HepG2 (cell line): Measurements from ENCODE around the gene ABHD18. TPM values are rescaled to one million over a fixed set of nuclear protein-coding genes. Genes with fewer than 3 reads are reported as not detected.

Experiments
- ASH2L ChIP-seq: fragments of 300-600, 200-600 bp; sonication (generic); IDR thresholded peaks from 2 replicates; pipeline ENCODE4 v1.7.0; 2017; ENCODE audit warnings: low read depth, mild to moderate bottlenecking, moderate library complexity, mixed read lengths, low read length; ENCODE audit not compliant: insufficient read length
- DNMT3B ChIP-seq: conservative IDR thresholded peaks from 2 replicates; pipeline ENCODE4 v1.6.1; 2016; ENCODE audit warnings: missing biosample characterization, control low read depth
- HDAC1 ChIP-seq: sonication (generic); formaldehyde crosslinking; IDR thresholded peaks from 2 replicates; pipeline ENCODE4 v1.5.1; 2020; ENCODE audit warnings: mild to moderate bottlenecking, missing genetic modification reagents
- HOXA5 ChIP-seq: sonication (generic); formaldehyde crosslinking; IDR thresholded peaks from 2 replicates; pipeline ENCODE4 v1.4.0; 2020; ENCODE audit warnings: missing genetic modification reagents
- KAT8 ChIP-seq: IDR thresholded peaks from 2 replicates; pipeline ENCODE4 v1.6.1; 2016; ENCODE audit warnings: missing genetic modification reagents, missing compliant biosample characterization
- KLF13 ChIP-seq: sonication (generic); formaldehyde crosslinking; IDR thresholded peaks from 2 replicates; pipeline ENCODE4 v1.4.0; 2020; ENCODE audit warnings: mild to moderate bottlenecking, missing genetic modification reagents
- KLF15 ChIP-seq: sonication (generic); formaldehyde crosslinking; IDR thresholded peaks from 2 replicates; pipeline ENCODE4 v1.8.1; 2023; ENCODE audit warnings: borderline replicate concordance, mild to moderate bottlenecking, inconsistent platforms, missing genetic modification reagents, mixed read lengths
- MAX ChIP-seq: IDR thresholded peaks from 2 replicates; pipeline ENCODE4 v1.6.1; 2012; ENCODE audit warnings: inconsistent platforms
- MED1 ChIP-seq: sonication (generic); formaldehyde crosslinking; IDR thresholded peaks from 2 replicates; pipeline ENCODE4 v1.4.0; 2020; ENCODE audit warnings: missing genetic modification reagents
- NFKB2 ChIP-seq: sonication (generic); formaldehyde crosslinking; IDR thresholded peaks from 2 replicates; pipeline ENCODE4 v1.4.0; 2020; ENCODE audit warnings: missing genetic modification reagents, borderline replicate concordance
- NONO ChIP-seq, 2 experiments: fragments of 450-650 bp in 1 of 2; sonication (generic) in 1 of 2; formaldehyde crosslinking in 1 of 2; IDR thresholded peaks in 1 of 2; conservative IDR thresholded peaks in 1 of 2; 2 replicates each; pipeline versions ENCODE4 v1.6.1 to v1.8.0; 2017 to 2022; ENCODE audit warnings: mild to moderate bottlenecking in 1 of 2, missing genetic modification reagents in 1 of 2, moderate library complexity in 1 of 2
- ONECUT2 ChIP-seq: sonication (generic); formaldehyde crosslinking; IDR thresholded peaks from 2 replicates; pipeline ENCODE4 v1.4.0; 2020; ENCODE audit warnings: missing genetic modification reagents
- REL ChIP-seq: sonication (generic); formaldehyde crosslinking; conservative IDR thresholded peaks from 2 replicates; pipeline ENCODE4 v1.8.0; 2022; ENCODE audit warnings: mild to moderate bottlenecking, missing genetic modification reagents, moderate library complexity
- SALL2 ChIP-seq: sonication (generic); formaldehyde crosslinking; IDR thresholded peaks from 2 replicates; pipeline ENCODE4 v1.8.1; 2023; ENCODE audit warnings: mild to moderate bottlenecking, missing genetic modification reagents, inconsistent platforms
- SRY ChIP-seq: sonication (generic); formaldehyde crosslinking; IDR thresholded peaks from 2 replicates; pipeline ENCODE4 v1.8.0; 2022; ENCODE audit warnings: mild to moderate bottlenecking, missing genetic modification reagents
- TARDBP ChIP-seq: sonication (generic); formaldehyde crosslinking; IDR thresholded peaks from 2 replicates; pipeline ENCODE4 v1.8.0; 2022; ENCODE audit warnings: mild to moderate bottlenecking, missing genetic modification reagents
- TERF1 ChIP-seq: sonication (generic); formaldehyde crosslinking; IDR thresholded peaks from 2 replicates; pipeline ENCODE4 v1.8.0; 2022; ENCODE audit warnings: mild to moderate bottlenecking, missing genetic modification reagents, moderate library complexity
- THAP7 ChIP-seq: sonication (generic); formaldehyde crosslinking; IDR thresholded peaks from 2 replicates; pipeline ENCODE4 v1.8.1; 2023; ENCODE audit warnings: mild to moderate bottlenecking, missing genetic modification reagents
- ZBTB38 ChIP-seq: sonication (generic); formaldehyde crosslinking; IDR thresholded peaks from 2 replicates; pipeline ENCODE4 v1.5.1; 2020; ENCODE audit warnings: mild to moderate bottlenecking, missing genetic modification reagents
- ZNF17 ChIP-seq: sonication (generic); formaldehyde crosslinking; IDR thresholded peaks from 2 replicates; pipeline ENCODE4 v1.5.0; 2020; ENCODE audit warnings: mild to moderate bottlenecking, missing genetic modification reagents
- ZNF431 ChIP-seq: sonication (generic); formaldehyde crosslinking; IDR thresholded peaks from 2 replicates; pipeline ENCODE4 v1.9.0; 2022; ENCODE audit warnings: missing genetic modification reagents, low read depth, mild to moderate bottlenecking, borderline replicate concordance
- ZNF441 ChIP-seq: sonication (generic); formaldehyde crosslinking; IDR thresholded peaks from 2 replicates; pipeline ENCODE4 v1.7.0; 2021; ENCODE audit warnings: missing genetic modification reagents, borderline replicate concordance
- ZNF501 ChIP-seq: sonication (generic); formaldehyde crosslinking; IDR thresholded peaks from 2 replicates; pipeline ENCODE4 v1.5.1; 2020; ENCODE audit warnings: mild to moderate bottlenecking, moderate library complexity, missing genetic modification reagents
- ZNF652 ChIP-seq: IDR thresholded peaks from 2 replicates; pipeline ENCODE4 v1.6.1; 2016; ENCODE audit warnings: low read depth, borderline replicate concordance
- ZUFSP ChIP-seq: sonication (generic); formaldehyde crosslinking; IDR thresholded peaks from 2 replicates; pipeline ENCODE4 v1.9.0; 2021; ENCODE audit warnings: missing genetic modification reagents, mild to moderate bottlenecking, borderline replicate concordance
- polyA plus RNA-seq, 8 experiments: library from polyadenylated mRNA; depleted of rRNA in 3 of 8; stranded (reverse) in 7 of 8; unstranded in 1 of 8; fragments of >200 nt; fragmentation: Illumina TruSeq in 4 of 8; extraction: Trizol in 4 of 8; gene quantifications; 2 replicates each; pipeline versions ENCODE4 v1.2.1 to v1.2.3, GENCODE V29; 2011 to 2016; ENCODE audit warnings: low read depth in 4 of 8, missing spikeins in 1 of 8, mixed read lengths in 1 of 8; ENCODE audit not compliant: insufficient read depth in 1 of 8
- total RNA-seq, 5 experiments: library from RNA; depleted of rRNA; stranded (reverse); fragments of >200 nt; fragmentation: Illumina TruSeq; extraction: Trizol; gene quantifications; 2 replicates each; pipeline ENCODE4 v1.2.3, GENCODE V29; 2016; ENCODE audit warnings: low read depth in 1 of 5

ABHD18 gene
- total and polyA plus RNA-seq, 2 of the 13 experiments (the other 11 are each of a cell fraction or from before 2014, with no cell fraction given): 5.5 to 16.3 TPM

GRCh38 chr4:128060699-128061565 lies 95.7 kb downstream of the ABHD18 start, which contains the start of gene LARP1B (continued):
- no peak for TF ChIP-seq ZUFSP (CRISPR knock-in tag)
- TF ChIP-seq MED1 (CRISPR knock-in tag): peak; percentile 73
- peak; percentile 51; the same call in 1 of the 2 replicates for TF ChIP-seq ZNF441 (CRISPR knock-in tag)
- peak; percentile 20; the same call in 1 of the 2 replicates for TF ChIP-seq THAP7 (CRISPR knock-in tag)
- TF ChIP-seq ASH2L: no peak
- TF ChIP-seq HDAC1 (CRISPR knock-in tag): 0 out of 2 replicates have a peak, but pooled peaks have one; percentile 51
- peak; percentile 81 for TF ChIP-seq ZNF431 (CRISPR knock-in tag)
- peak; percentile 45; the same call in 1 of the 2 replicates for TF ChIP-seq KAT8 (CRISPR knock-in tag)
- no peak for TF ChIP-seq REL (CRISPR knock-in tag)
- TF ChIP-seq ZNF652 (CRISPR knock-in tag): no peak
- peak; percentile 86 for TF ChIP-seq SALL2 (CRISPR knock-in tag)
- TF ChIP-seq SRY (CRISPR knock-in tag): peak; percentile 92; the same call in 1 of the 2 replicates
- TF ChIP-seq NFKB2 (CRISPR knock-in tag): peak; percentile 64; the same call in 1 of the 2 replicates
- TF ChIP-seq NONO (IDR thresholded peaks at IDR 0.05): no peak
- TF ChIP-seq NONO (CRISPR knock-in tag; conservative IDR thresholded peaks at IDR 0.05): peak; percentile 78
- TF ChIP-seq KLF15 (CRISPR knock-in tag): peak; percentile 61; the same call in 1 of the 2 replicates
- TF ChIP-seq ZNF501 (CRISPR knock-in tag): no peak
- TF ChIP-seq TERF1 (CRISPR knock-in tag): no peak
- TF ChIP-seq HOXA5 (CRISPR knock-in tag): no peak
- TF ChIP-seq ONECUT2 (CRISPR knock-in tag): 0 out of 2 replicates have a peak, but pooled peaks have one; percentile 7
- peak; percentile 87 for TF ChIP-seq TARDBP
- no peak for TF ChIP-seq KLF13 (CRISPR knock-in tag)
- no peak for TF ChIP-seq ZNF17
- peak; percentile 95 for TF ChIP-seq MAX
- TF ChIP-seq DNMT3B (CRISPR knock-in tag): no peak
- peak; percentile 93 for TF ChIP-seq ZBTB38 (CRISPR knock-in tag)
